ENCODE data around the gene SATB2.

SATB2 gene

GRCh38 chr2:199465390-199465789 lies 7.7 kb upstream of the SATB2 start:
- no peak for DNase-seq

- DNase-seq = no peak
Measured at GRCh38 chr2:199464606-199465352, 7.0 kb upstream of the SATB2 start.

- peak; percentile 67 for DNase-seq
Measured at GRCh38 chr2:199463708-199464605, 6.2 kb upstream of the SATB2 start.

- DNase-seq = peak; percentile 90
Measured at GRCh38 chr2:199462956-199463692, 5.4 kb upstream of the SATB2 start.

GRCh38 chr2:199462347-199462955 lies 4.7 kb upstream of the SATB2 start:
- no peak for DNase-seq

- DNase-seq = no peak
Measured at GRCh38 chr2:199461711-199462346, 4.1 kb upstream of the SATB2 start.

- DNase-seq = no peak
Measured at GRCh38 chr2:199460846-199461710, 3.3 kb upstream of the SATB2 start.

- DNase-seq = peak; percentile 57
Measured at GRCh38 chr2:199460101-199460671, 2.4 kb upstream of the SATB2 start.

GRCh38 chr2:199459286-199460100 lies 1.8 kb upstream of the SATB2 start:
- DNase-seq = peak; percentile 95

- peak; percentile 85 for DNase-seq
Measured at GRCh38 chr2:199458806-199459285, 1.1 kb upstream of the SATB2 start.

GRCh38 chr2:199458009-199458805 lies 468 bp upstream of the SATB2 start:
- peak; percentile 88 for DNase-seq

- peak; percentile 57 for DNase-seq
Measured at GRCh38 chr2:199456383-199457146, 1.2 kb downstream of the SATB2 start.

- peak; percentile 88 for DNase-seq
Measured at GRCh38 chr2:199455545-199456382, 2.0 kb downstream of the SATB2 start.

- no peak for DNase-seq
Measured at GRCh38 chr2:199455210-199455544, 2.6 kb downstream of the SATB2 start.

- no peak for DNase-seq
Measured at GRCh38 chr2:199452991-199453379, 4.8 kb downstream of the SATB2 start.

GRCh38 chr2:199452260-199452990 lies 5.3 kb downstream of the SATB2 start:
- DNase-seq = no peak

GRCh38 chr2:199449956-199450355 lies 7.8 kb downstream of the SATB2 start:
- DNase-seq = no peak
